ENCODE results near the gene ACTR6.

GRCh38 chr12:100266585-100266834, 65.9 kb downstream of the ACTR6 start:
- no peak for TF ChIP-seq POU6F1 (CRISPR knock-in tag; IDR thresholded peaks at IDR 0.05; ENCODE audit: borderline replicate concordance, low read depth)
- TF ChIP-seq SNAI2 (CRISPR knock-in tag; IDR thresholded peaks at IDR 0.05) = no peak
- no peak for TF ChIP-seq TCF4 (CRISPR knock-in tag; IDR thresholded peaks at IDR 0.05; ENCODE audit: borderline replicate concordance)
- TF ChIP-seq ZNF70 (CRISPR knock-in tag; IDR thresholded peaks at IDR 0.05) = no peak
- TF ChIP-seq ZFP3 (CRISPR knock-in tag; IDR thresholded peaks at IDR 0.05) = no peak
- no peak for TF ChIP-seq ZC3H10 (CRISPR knock-in tag; IDR thresholded peaks at IDR 0.05)
- TF ChIP-seq RARB (CRISPR knock-in tag; IDR thresholded peaks at IDR 0.05) = no peak
- TF ChIP-seq PPARA (CRISPR knock-in tag; IDR thresholded peaks at IDR 0.05; ENCODE audit: borderline replicate concordance) = no peak
- no peak for TF ChIP-seq ARNTL (CRISPR knock-in tag; IDR thresholded peaks at IDR 0.05; ENCODE audit: borderline replicate concordance, low read depth)
- no peak for TF ChIP-seq PATZ1 (CRISPR knock-in tag; IDR thresholded peaks at IDR 0.05; ENCODE audit: borderline replicate concordance)
- TF ChIP-seq TOX (CRISPR knock-in tag; IDR thresholded peaks at IDR 0.05; ENCODE audit: borderline replicate concordance) = no peak
- no peak for TF ChIP-seq TSHZ2 (CRISPR knock-in tag; IDR thresholded peaks at IDR 0.05)
- TF ChIP-seq ZNF565 (CRISPR knock-in tag; conservative IDR thresholded peaks at IDR 0.05; ENCODE audit: low read depth) = no peak
